SH-SY5Y (cell line): ENCODE measurements around the gene PPM1H.

ENCODE experiments used
- GATA2 ChIP-seq: IDR thresholded peaks from 2 replicates; pipeline ENCODE4 v1.6.1; 2011; ENCODE audit warnings: mild to moderate bottlenecking, low read depth, low read length
- GATA3 ChIP-seq: IDR thresholded peaks from 2 replicates; pipeline ENCODE4 v1.6.1; 2011; ENCODE audit warnings: low read depth, mild to moderate bottlenecking, low read length, moderate library complexity

PPM1H gene

GRCh38 chr12:62957233-62957953 is 22.4 kb upstream of the PPM1H start:
- TF ChIP-seq GATA2 (no peak), GATA3 (no peak)

GRCh38 chr12:62955678-62956077 is 20.7 kb upstream of the PPM1H start:
- TF ChIP-seq GATA2 (no peak), GATA3 (no peak)

- TF ChIP-seq GATA3 (no peak), GATA2 (no peak)
Measured at GRCh38 chr12:62950317-62950716, 15.4 kb upstream of the PPM1H start.

- TF ChIP-seq GATA3: no peak
- TF ChIP-seq GATA2: no peak
Measured at GRCh38 chr12:62948123-62948522, 13.2 kb upstream of the PPM1H start.

- TF ChIP-seq GATA2 (no peak), GATA3 (no peak)
Measured at GRCh38 chr12:62947364-62947763, 12.4 kb upstream of the PPM1H start.

- TF ChIP-seq GATA3: no peak
- TF ChIP-seq GATA2: no peak
Measured at GRCh38 chr12:62943779-62944395, 8.9 kb upstream of the PPM1H start.

GRCh38 chr12:62934239-62934798 is 631 bp downstream of the PPM1H start:
- TF ChIP-seq GATA2 (no peak), GATA3 (no peak)

GRCh38 chr12:62933602-62934238 is 1.2 kb downstream of the PPM1H start:
- TF ChIP-seq GATA2 (no peak), GATA3 (no peak)

- TF ChIP-seq GATA3 (no peak), GATA2 (no peak)
Measured at GRCh38 chr12:62933220-62933601, 1.7 kb downstream of the PPM1H start.

- TF ChIP-seq GATA2: no peak
- TF ChIP-seq GATA3: no peak
Measured at GRCh38 chr12:62931477-62931876, 3.5 kb downstream of the PPM1H start.

- TF ChIP-seq GATA2 (no peak), GATA3 (no peak)
Measured at GRCh38 chr12:62930546-62931425, 4.2 kb downstream of the PPM1H start.

- TF ChIP-seq GATA2 (no peak), GATA3 (no peak)
Measured at GRCh38 chr12:62928632-62929031, 6.3 kb downstream of the PPM1H start.

GRCh38 chr12:62925680-62926079 is 9.3 kb downstream of the PPM1H start:
- no peak for TF ChIP-seq GATA3
- TF ChIP-seq GATA2: no peak

- TF ChIP-seq GATA3 (no peak), GATA2 (no peak)
Measured at GRCh38 chr12:62924084-62924483, 10.9 kb downstream of the PPM1H start.
